ENCODE results near the gene SSC4D. TPM values are rescaled to one million over a fixed set of nuclear protein-coding genes. Genes with fewer than 3 reads are reported as not detected.
A peak's percentile ranks its signal among the peaks of the same experiment; 100 is the strongest.

SSC4D gene
- total RNA-seq, 1 donor from 2014 or later = 6.0 TPM

- Histone ChIP-seq H2AFZ (ENCODE audit: low read depth, low read length) (peak within 1 kb of the TSS; percentile 90), H3K27ac (ENCODE audit: low read depth, low read length) (peak within 1 kb of the TSS; percentile 99), H3K9me3 (ENCODE audit: insufficient read depth, low read depth, low read length) (no peaks in the 10 kb centered on the region), H3K4me1 (ENCODE audit: insufficient read depth, low read length) (peaks cover 16% of the 10 kb centered on the region), H4K20me1 (ENCODE audit: insufficient read depth, low read length) (peaks cover 46% of the 10 kb centered on the region), H3K9ac (ENCODE audit: low read length) (peak within 1 kb of the TSS; percentile 95), H3K79me2 (ENCODE audit: insufficient read depth, low read length) (peaks cover 52% of the 10 kb centered on the region), H3K4me2 (ENCODE audit: low read length) (peak within 1 kb of the TSS; percentile 94), H3K27me3 (ENCODE audit: insufficient read depth, low read length) (no peaks in the 10 kb centered on the region), H3K36me3 (ENCODE audit: insufficient read depth, low read length) (peaks cover 16% of the 10 kb centered on the region), H3K4me3 (ENCODE audit: insufficient read depth, low read depth, low read length) (peak within 1 kb of the TSS; percentile 95)
- TF ChIP-seq EZH2 (IDR thresholded peaks at IDR 0.05; ENCODE audit: insufficient read depth, low read length) (no peak), CTCF (IDR thresholded peaks at IDR 0.05; ENCODE audit: insufficient read depth, low read depth, low read length) (no peak)
- peak within 1 kb of the TSS; percentile 97 for H3K27ac Mint-ChIP-seq (ENCODE audit: unreplicated experiment)
- FAIRE-seq (no peak), DNase-seq (ENCODE audit: low read depth) (peak; percentile 62)
- peaks cover 18% of the 10 kb centered on the region for H3K4me1 Mint-ChIP-seq (ENCODE audit: low read depth, unreplicated experiment)
- H3K27me3 Mint-ChIP-seq (ENCODE audit: low read depth, unreplicated experiment) = no peaks in the 10 kb centered on the region
- H3K4me3 Mint-ChIP-seq (ENCODE audit: unreplicated experiment) = peak within 1 kb of the TSS; percentile 98
- H3K36me3 Mint-ChIP-seq (ENCODE audit: low read depth, unreplicated experiment) = peaks cover 21% of the 10 kb centered on the region
- no peaks in the 10 kb centered on the region for H3K9me3 Mint-ChIP-seq (ENCODE audit: unreplicated experiment)
Measured at GRCh38 chr7:76358481-76359110, 50.9 kb downstream of the SSC4D start, which contains the start of gene YWHAG. Gene YWHAG, minus strand, starts transcription at chr7:76358991. Its CDS starts 183 bp downstream, at chr7:76358808.

- Mint-ChIP-seq H3K27ac (ENCODE audit: unreplicated experiment) (peak overlapping the region; percentile 95), H3K4me3 (ENCODE audit: unreplicated experiment) (peak overlapping the region; percentile 98), H3K9me3 (ENCODE audit: unreplicated experiment) (no peaks in the 10 kb centered on the region), H3K4me1 (ENCODE audit: low read depth, unreplicated experiment) (peaks cover 18% of the 10 kb centered on the region), H3K36me3 (ENCODE audit: low read depth, unreplicated experiment) (peaks cover 21% of the 10 kb centered on the region), H3K27me3 (ENCODE audit: low read depth, unreplicated experiment) (no peaks in the 10 kb centered on the region)
- H3K27me3 ChIP-seq (ENCODE audit: insufficient read depth, low read length) = no peaks in the 10 kb centered on the region
- no peaks in the 10 kb centered on the region for H3K9me3 ChIP-seq (ENCODE audit: insufficient read depth, low read depth, low read length)
- H3K36me3 ChIP-seq (ENCODE audit: insufficient read depth, low read length) = peaks cover 16% of the 10 kb centered on the region
- no peak for TF ChIP-seq CTCF (IDR thresholded peaks at IDR 0.05; ENCODE audit: insufficient read depth, low read depth, low read length)
- TF ChIP-seq EZH2 (IDR thresholded peaks at IDR 0.05; ENCODE audit: insufficient read depth, low read length) = no peak
- no peak for DNase-seq (ENCODE audit: low read depth)
- H2AFZ ChIP-seq (ENCODE audit: low read depth, low read length) = no peak overlapping the region
- H4K20me1 ChIP-seq (ENCODE audit: insufficient read depth, low read length) = peaks cover 51% of the 10 kb centered on the region
- peaks cover 58% of the 10 kb centered on the region for H3K79me2 ChIP-seq (ENCODE audit: insufficient read depth, low read length)
- no peak for FAIRE-seq
- H3K4me3 ChIP-seq (ENCODE audit: insufficient read depth, low read depth, low read length) = peak overlapping the region; percentile 95
- peak overlapping the region; percentile 99 for H3K27ac ChIP-seq (ENCODE audit: low read depth, low read length)
- H3K4me2 ChIP-seq (ENCODE audit: low read length) = peak overlapping the region; percentile 87
- peak overlapping the region; percentile 95 for H3K9ac ChIP-seq (ENCODE audit: low read length)
- peaks cover 16% of the 10 kb centered on the region for H3K4me1 ChIP-seq (ENCODE audit: insufficient read depth, low read length)
Measured at GRCh38 chr7:76358011-76358480, 51.5 kb downstream of the SSC4D start.

GRCh38 chr7:76357475-76358010 lies 52.0 kb downstream of the SSC4D start:
- Mint-ChIP-seq H3K36me3 (ENCODE audit: low read depth, unreplicated experiment) (peaks cover 21% of the 10 kb centered on the region), H3K4me3 (ENCODE audit: unreplicated experiment) (peak overlapping the region; percentile 98), H3K4me1 (ENCODE audit: low read depth, unreplicated experiment) (peaks cover 22% of the 10 kb centered on the region), H3K9me3 (ENCODE audit: unreplicated experiment) (no peaks in the 10 kb centered on the region), H3K27me3 (ENCODE audit: low read depth, unreplicated experiment) (no peaks in the 10 kb centered on the region), H3K27ac (ENCODE audit: unreplicated experiment) (peak overlapping the region; percentile 95)
- Histone ChIP-seq H3K9ac (ENCODE audit: low read length) (peak overlapping the region; percentile 95), H2AFZ (ENCODE audit: low read depth, low read length) (no peak overlapping the region), H3K36me3 (ENCODE audit: insufficient read depth, low read length) (peaks cover 16% of the 10 kb centered on the region), H3K27ac (ENCODE audit: low read depth, low read length) (peak overlapping the region; percentile 99), H3K79me2 (ENCODE audit: insufficient read depth, low read length) (peaks cover 63% of the 10 kb centered on the region), H3K4me3 (ENCODE audit: insufficient read depth, low read depth, low read length) (peak overlapping the region; percentile 95), H3K27me3 (ENCODE audit: insufficient read depth, low read length) (no peaks in the 10 kb centered on the region), H3K9me3 (ENCODE audit: insufficient read depth, low read depth, low read length) (no peaks in the 10 kb centered on the region), H3K4me2 (ENCODE audit: low read length) (peak overlapping the region; percentile 87), H4K20me1 (ENCODE audit: insufficient read depth, low read length) (peaks cover 56% of the 10 kb centered on the region), H3K4me1 (ENCODE audit: insufficient read depth, low read length) (peaks cover 16% of the 10 kb centered on the region)
- DNase-seq (ENCODE audit: low read depth) (no peak), FAIRE-seq (no peak)
- no peak for TF ChIP-seq CTCF (IDR thresholded peaks at IDR 0.05; ENCODE audit: insufficient read depth, low read depth, low read length)
- no peak for TF ChIP-seq EZH2 (IDR thresholded peaks at IDR 0.05; ENCODE audit: insufficient read depth, low read length)
